RWPE2 (cell line): ENCODE results near the gene RLN1.
"Not testable (repeated sequence)": the region's sequence is repeated elsewhere in the genome, so short reads cannot be mapped to it uniquely, and the experiment has no call there.

Experiments
- ATAC-seq: fragments of 200-7000 bp; cut with Tn5 transposase; 3 replicates; pipeline ENCODE4 v1.9.1; 2021; ENCODE audit warnings: low read depth
- DNase-seq: peaks from one replicate; pipeline ENCODE4 v3.0.0-alpha.2; 2020; ENCODE audit warnings: low spot score
- H3K27ac ChIP-seq: fragments of 450-650 bp; 2 replicates; pipeline ENCODE4 v1.5.1; 2017; ENCODE audit warnings: mild to moderate bottlenecking; ENCODE audit not compliant: poor library complexity, severe bottlenecking
- H3K27me3 ChIP-seq: fragments of 250-450 bp; sonication (Bioruptor Pico); 2 replicates; pipeline ENCODE4 v1.5.1; 2021; ENCODE audit warnings: mild to moderate bottlenecking, moderate library complexity; ENCODE audit not compliant: insufficient read depth, poor library complexity, severe bottlenecking
- H3K36me3 ChIP-seq: fragments of 250-450 bp; sonication (Bioruptor Pico); 2 replicates; pipeline ENCODE4 v1.5.1; 2020; ENCODE audit warnings: low read depth, mild to moderate bottlenecking, moderate library complexity
- H3K4me1 ChIP-seq: fragments of 250-450 bp; sonication (Bioruptor Pico); 2 replicates; pipeline ENCODE4 v1.5.1; 2021; ENCODE audit warnings: mild to moderate bottlenecking, moderate library complexity; ENCODE audit not compliant: insufficient read depth, poor library complexity, severe bottlenecking
- H3K4me3 ChIP-seq: fragments of 250-450 bp; sonication (Bioruptor Pico); 2 replicates; pipeline ENCODE4 v1.5.1; 2021; ENCODE audit warnings: mild to moderate bottlenecking, moderate library complexity; ENCODE audit not compliant: severe bottlenecking
- H3K9me3 ChIP-seq: fragments of 250-450 bp; sonication (Bioruptor Pico); 2 replicates; pipeline ENCODE4 v1.5.1; 2021; ENCODE audit warnings: mild to moderate bottlenecking, moderate library complexity; ENCODE audit not compliant: severe bottlenecking
- CTCF ChIP-seq: fragments of 450-650 bp; IDR thresholded peaks from one replicate; pipeline ENCODE4 v1.5.1; 2017; ENCODE audit warnings: mild to moderate bottlenecking, moderate library complexity; ENCODE audit not compliant: poor library complexity, severe bottlenecking

RLN1 gene

GRCh38 chr9:5338992-5339981 is at the start of gene RLN1:
Gene RLN1 (minus strand): TSS chr9:5339876. CDS start chr9:5339746, 130 bp downstream.
- not testable (repeated sequence) for H3K4me1 ChIP-seq, H3K36me3 ChIP-seq, H3K27ac ChIP-seq, DNase-seq, H3K9me3 ChIP-seq, H3K4me3 ChIP-seq, H3K27me3 ChIP-seq
- peak; percentile 100 for ATAC-seq

- Histone ChIP-seq H3K36me3 (no peaks in the 10 kb centered on the region), H3K4me3 (no peak overlapping the region), H3K27me3 (no peaks in the 10 kb centered on the region), H3K4me1 (no peaks in the 10 kb centered on the region), H3K9me3 (no peaks in the 10 kb centered on the region), H3K27ac (no peak overlapping the region)
- ATAC-seq = peak; percentile 62; the same call in 2 of the 3 replicates
- no peak for TF ChIP-seq CTCF
- no peak for DNase-seq
Measured at GRCh38 chr9:5389109-5389732, 49.5 kb upstream of the RLN1 start.

- H3K4me1 ChIP-seq = no peaks in the 10 kb centered on the region
- DNase-seq (no peak), ATAC-seq (no peak)
- H3K27ac ChIP-seq = no peak overlapping the region
- TF ChIP-seq CTCF = no peak
- H3K27me3 ChIP-seq = no peaks in the 10 kb centered on the region
- H3K4me3 ChIP-seq = no peak overlapping the region
- no peaks in the 10 kb centered on the region for H3K36me3 ChIP-seq
- no peaks in the 10 kb centered on the region for H3K9me3 ChIP-seq
Measured at GRCh38 chr9:5388026-5388819, 48.5 kb upstream of the RLN1 start.

- H3K27me3 ChIP-seq = no peaks in the 10 kb centered on the region
- H3K27ac ChIP-seq = no peak overlapping the region
- TF ChIP-seq CTCF = no peak
- ATAC-seq = no peak
- DNase-seq = no peak
- no peak overlapping the region for H3K4me3 ChIP-seq
- no peaks in the 10 kb centered on the region for H3K36me3 ChIP-seq
- no peaks in the 10 kb centered on the region for H3K9me3 ChIP-seq
- H3K4me1 ChIP-seq = no peaks in the 10 kb centered on the region
Measured at GRCh38 chr9:5384436-5384835, 44.8 kb upstream of the RLN1 start.

GRCh38 chr9:5382479-5382878 is 42.8 kb upstream of the RLN1 start:
- Histone ChIP-seq H3K4me1 (no peaks in the 10 kb centered on the region), H3K4me3 (no peak overlapping the region), H3K9me3 (no peaks in the 10 kb centered on the region), H3K27ac (no peak overlapping the region), H3K27me3 (no peaks in the 10 kb centered on the region), H3K36me3 (no peaks in the 10 kb centered on the region)
- DNase-seq = no peak
- TF ChIP-seq CTCF = no peak
- ATAC-seq = no peak
